Inferior parietal cortex (tissue), 1 donor: ENCODE data around the gene ZKSCAN8.

Experiments used
- DNase-seq: peaks from one replicate; pipeline ENCODE4 v3.0.0-alpha.2; 2016; ENCODE audit errors: extremely low spot score

The ZKSCAN8 gene

GRCh38 chr6:28206527-28206926 is 64.8 kb downstream of the ZKSCAN8 start:
- no peak for DNase-seq

- DNase-seq: no peak
These were observed 65.3 kb downstream of the ZKSCAN8 start for GRCh38 chr6:28206928-28207509.

- DNase-seq: no peak
These were observed 65.9 kb downstream of the ZKSCAN8 start for GRCh38 chr6:28207510-28208110.

GRCh38 chr6:28208111-28208659 is 66.5 kb downstream of the ZKSCAN8 start:
- no peak for DNase-seq
